ENCODE results near the gene ADAM29.

GRCh38 chr4:174948826-174949225, 30.7 kb downstream of the ADAM29 start:
- TF ChIP-seq RAD21 (CRISPR knock-in tag; conservative IDR thresholded peaks at IDR 0.05 in 1 of 2, IDR thresholded peaks at IDR 0.05 in 1 of 2) (no peak), EZH2 (IDR thresholded peaks at IDR 0.05; ENCODE audit: borderline replicate concordance, low read depth, low read length) (no peak), MAZ (CRISPR knock-in tag; conservative IDR thresholded peaks at IDR 0.05 in 1 of 2, IDR thresholded peaks at IDR 0.05 in 1 of 2) (no peak), ADNP (tag; IDR thresholded peaks at IDR 0.05) (no peak), NBN (IDR thresholded peaks at IDR 0.05; ENCODE audit: low read depth) (no peak), MYC (IDR thresholded peaks at IDR 0.05; ENCODE audit: low read depth, low read length) (no peak), MYC (CRISPR knock-in tag; IDR thresholded peaks at IDR 0.05; ENCODE audit: borderline replicate concordance, low read depth) (no peak), TAF15 (IDR thresholded peaks at IDR 0.05; ENCODE audit: low read depth, low read length) (no peak), ZNF174 (CRISPR knock-in tag; IDR thresholded peaks at IDR 0.05) (no peak), ZNF780A (CRISPR knock-in tag; IDR thresholded peaks at IDR 0.05) (no peak), BCL6 (CRISPR knock-in tag; IDR thresholded peaks at IDR 0.05) (no peak)
